Adrenal gland (tissue), 5 donors: Measurements from ENCODE around the gene FBXO46.

Source experiments
- CTCF ChIP-seq, 6 experiments: fragments of 450-650 bp in 4 of 6; fragments of 200-600 bp in 2 of 6; sonication (generic) in 1 of 6; IDR thresholded peaks; 1 replicate in 5 of 6; 2 replicates in 1 of 6; pipeline versions ENCODE4 v1.5.1 to v1.8.0; 2016 to 2021; ENCODE audit warnings: antibody characterized with exemption in 6 of 6, mild to moderate bottlenecking in 2 of 6, moderate library complexity in 1 of 6
- POLR2A ChIP-seq, 2 donors: fragments of 450-650 bp; IDR thresholded peaks; one replicate each; pipeline ENCODE4 v1.6.1; 2017; ENCODE audit warnings: antibody characterized with exemption in 2 of 2, mild to moderate bottlenecking in 2 of 2, moderate library complexity in 1 of 2
- donor health status: DM: no; HTN: no; CAD: no.

- no peak for TF ChIP-seq CTCF (IDR thresholded peaks at IDR 0.05)
- no peak for TF ChIP-seq POLR2A (IDR thresholded peaks at IDR 0.05)
Observed at GRCh38 chr19:45739498-45740439, 9.1 kb upstream of the FBXO46 start.
